ENCODE data around the gene TLX3. TPM values are rescaled to one million over a fixed set of nuclear protein-coding genes. Genes with fewer than 3 reads are reported as not detected.

TLX3 gene
- total RNA-seq, 2 donors from 2014 or later: not detected

GRCh38 chr5:171322527-171322926 lies 13.5 kb downstream of the TLX3 start:
- no peaks in the 10 kb centered on the region for H3K4me1 ChIP-seq
- H3K9me3 ChIP-seq: no peaks in the 10 kb centered on the region
- H3K36me3 ChIP-seq: no peaks in the 10 kb centered on the region
- TF ChIP-seq CTCF (IDR thresholded peaks at IDR 0.05): no peak
- peaks cover 4 to 7% of the 10 kb centered on the region in 2 donors for H3K27me3 ChIP-seq
- no peak overlapping the region for H3K4me3 ChIP-seq
- no peak overlapping the region for H3K27ac ChIP-seq
- no peak for DNase-seq (ENCODE audit: low spot score)

GRCh38 chr5:171323007-171323406 lies 14.0 kb downstream of the TLX3 start:
- Histone ChIP-seq H3K9me3 (no peaks in the 10 kb centered on the region), H3K4me3 (no peak overlapping the region), H3K4me1 (no peaks in the 10 kb centered on the region), H3K27ac (no peak overlapping the region), H3K36me3 (no peaks in the 10 kb centered on the region), H3K27me3 (peaks cover 0 to 2% of the 10 kb centered on the region in 2 donors)
- TF ChIP-seq CTCF (IDR thresholded peaks at IDR 0.05): no peak
- DNase-seq (ENCODE audit: low spot score): no peak

- TF ChIP-seq CTCF (IDR thresholded peaks at IDR 0.05): no peak
- Histone ChIP-seq H3K9me3 (no peaks in the 10 kb centered on the region), H3K36me3 (no peaks in the 10 kb centered on the region), H3K27me3 (no peaks in the 10 kb centered on the region), H3K4me3 (no peak overlapping the region), H3K4me1 (no peaks in the 10 kb centered on the region), H3K27ac (no peak overlapping the region)
- no peak for DNase-seq (ENCODE audit: low spot score)
These were observed 15.0 kb downstream of the TLX3 start for GRCh38 chr5:171323806-171324632.

- Histone ChIP-seq H3K36me3 (no peaks in the 10 kb centered on the region), H3K4me3 (no peak overlapping the region), H3K9me3 (no peaks in the 10 kb centered on the region), H3K4me1 (no peaks in the 10 kb centered on the region), H3K27me3 (no peaks in the 10 kb centered on the region), H3K27ac (no peak overlapping the region)
- TF ChIP-seq CTCF (IDR thresholded peaks at IDR 0.05): no peak
- DNase-seq (ENCODE audit: low spot score): no peak
These were observed 21.0 kb downstream of the TLX3 start for GRCh38 chr5:171330021-171330420.

- H3K4me3 ChIP-seq: no peak overlapping the region
- no peak for DNase-seq (ENCODE audit: low spot score)
- peaks cover 0 to 5% of the 10 kb centered on the region in 2 donors for H3K27me3 ChIP-seq
These were observed 26.6 kb downstream of the TLX3 start for GRCh38 chr5:171335616-171336015.

More at GRCh38 chr5:171335616-171336015, 26.6 kb downstream of the TLX3 start:
- no peak for TF ChIP-seq CTCF (IDR thresholded peaks at IDR 0.05)
- no peak overlapping the region for H3K27ac ChIP-seq
- no peaks in the 10 kb centered on the region for H3K4me1 ChIP-seq
- no peaks in the 10 kb centered on the region for H3K36me3 ChIP-seq
- H3K9me3 ChIP-seq: no peaks in the 10 kb centered on the region

Measured in right atrium auricular region (tissue), 2 donors.